Measurements from ENCODE around the gene IPPK.

DNA sequence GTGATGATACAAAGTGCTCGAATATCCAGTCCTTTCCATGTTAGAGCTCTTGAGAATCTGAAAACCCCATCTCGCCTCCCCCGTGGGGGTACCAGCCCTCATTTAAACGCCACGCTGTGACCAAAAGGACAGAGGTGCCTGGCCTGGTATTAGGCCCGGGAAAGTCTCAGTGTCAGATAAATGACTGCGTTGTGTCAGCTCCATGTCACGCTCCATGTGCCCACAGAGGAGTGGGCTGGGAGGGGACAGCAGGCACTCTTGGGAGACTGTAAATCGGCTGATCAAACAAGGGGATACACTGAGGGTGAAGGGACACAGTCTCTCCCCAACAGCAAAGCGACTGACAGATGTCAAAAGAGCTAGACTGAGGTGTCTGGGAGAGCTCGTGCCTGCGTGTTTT, 68.5 kb downstream of the IPPK start:
- TF ChIP-seq, protein P1, sequence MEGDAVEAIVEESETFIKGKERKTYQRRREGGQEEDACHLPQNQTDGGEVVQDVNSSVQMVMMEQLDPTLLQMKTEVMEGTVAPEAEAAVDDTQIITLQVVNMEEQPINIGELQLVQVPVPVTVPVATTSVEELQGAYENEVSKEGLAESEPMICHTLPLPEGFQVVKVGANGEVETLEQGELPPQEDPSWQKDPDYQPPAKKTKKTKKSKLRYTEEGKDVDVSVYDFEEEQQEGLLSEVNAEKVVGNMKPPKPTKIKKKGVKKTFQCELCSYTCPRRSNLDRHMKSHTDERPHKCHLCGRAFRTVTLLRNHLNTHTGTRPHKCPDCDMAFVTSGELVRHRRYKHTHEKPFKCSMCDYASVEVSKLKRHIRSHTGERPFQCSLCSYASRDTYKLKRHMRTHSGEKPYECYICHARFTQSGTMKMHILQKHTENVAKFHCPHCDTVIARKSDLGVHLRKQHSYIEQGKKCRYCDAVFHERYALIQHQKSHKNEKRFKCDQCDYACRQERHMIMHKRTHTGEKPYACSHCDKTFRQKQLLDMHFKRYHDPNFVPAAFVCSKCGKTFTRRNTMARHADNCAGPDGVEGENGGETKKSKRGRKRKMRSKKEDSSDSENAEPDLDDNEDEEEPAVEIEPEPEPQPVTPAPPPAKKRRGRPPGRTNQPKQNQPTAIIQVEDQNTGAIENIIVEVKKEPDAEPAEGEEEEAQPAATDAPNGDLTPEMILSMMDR (IDR thresholded peaks at IDR 0.05) = no peak
- no peak for TF ChIP-seq POLR2A (IDR thresholded peaks at IDR 0.05)
- no peak for TF ChIP-seq POLR2AphosphoS5 (IDR thresholded peaks at IDR 0.05)
